Dendritic cell treated with granulocyte-macrophage colony-stimulating factor and Interleukin-4, amounts not matched to agents 40 ng/mL and 50 ng/mL, for 4 days (primary cell): ENCODE measurements around the gene LYRM2.

Experiments used
- H3K27ac Mint-ChIP-seq: one replicate; pipeline ENCODE4 v1.8.0; 2022; ENCODE audit warnings: mild to moderate bottlenecking, mixed read lengths
- H3K27me3 Mint-ChIP-seq: one replicate; pipeline ENCODE4 v1.8.0; 2022; ENCODE audit warnings: mild to moderate bottlenecking, mixed read lengths
- H3K36me3 Mint-ChIP-seq: one replicate; pipeline ENCODE4 v1.8.0; 2022; ENCODE audit warnings: low read depth, mixed read lengths
- H3K4me1 Mint-ChIP-seq: one replicate; pipeline ENCODE4 v1.8.0; 2022; ENCODE audit warnings: low read depth, mixed read lengths
- H3K4me3 Mint-ChIP-seq: one replicate; pipeline ENCODE4 v1.8.0; 2022; ENCODE audit warnings: mild to moderate bottlenecking, moderate library complexity, mixed read lengths
- H3K9me3 Mint-ChIP-seq: one replicate; pipeline ENCODE4 v1.8.0; 2022; ENCODE audit warnings: mixed read lengths
- intact Hi-C: fragments of 100-400 bp; cut with micrococcal nuclease; formaldehyde crosslinking; loops from one replicate; pipeline ENCODE4 v1.15.0; 2022

The LYRM2 gene

DNA sequence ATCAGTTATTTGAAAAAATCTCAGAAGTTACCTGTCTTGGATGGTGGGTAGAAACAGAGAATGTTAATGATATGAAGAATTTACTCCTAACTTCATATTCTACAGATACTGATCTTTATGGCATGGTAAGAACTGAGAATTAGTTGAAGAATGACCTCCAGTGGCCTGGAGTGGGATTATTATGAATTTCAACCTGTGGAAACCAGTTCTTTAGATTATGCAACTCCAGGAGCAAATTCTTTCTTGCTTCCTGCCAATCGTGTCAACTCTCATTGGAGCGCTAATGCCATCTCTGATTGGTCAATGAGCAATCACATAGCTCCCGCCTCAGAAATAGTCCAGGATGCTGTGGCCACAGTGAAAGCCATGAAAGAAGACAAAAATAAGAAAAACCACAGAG is 40.6 kb downstream of the LYRM2 start:
- H3K27me3 Mint-ChIP-seq = no peaks in the 10 kb centered on the region
- H3K4me3 Mint-ChIP-seq = no peak overlapping the region
- peaks cover 19% of the 10 kb centered on the region for H3K4me1 Mint-ChIP-seq
- intact Hi-C loops = loop anchor here (5.0 kb wide), 1 partner anchor 226 kb away; no protein-coding TSS in a partner anchor
- H3K36me3 Mint-ChIP-seq = no peaks in the 10 kb centered on the region
- H3K9me3 Mint-ChIP-seq = peaks cover 9% of the 10 kb centered on the region
- H3K27ac Mint-ChIP-seq = no peak overlapping the region

GRCh38 chr6:89597372-89597771 is 41.2 kb downstream of the LYRM2 start:
- no peak overlapping the region for H3K4me3 Mint-ChIP-seq
- peaks cover 9% of the 10 kb centered on the region for H3K9me3 Mint-ChIP-seq
- no peaks in the 10 kb centered on the region for H3K27me3 Mint-ChIP-seq
- H3K36me3 Mint-ChIP-seq = no peaks in the 10 kb centered on the region
- intact Hi-C loops = loop anchor here (5.0 kb wide), 1 partner anchor 225 kb away; no protein-coding TSS in a partner anchor
- H3K27ac Mint-ChIP-seq = no peak overlapping the region
- H3K4me1 Mint-ChIP-seq = peaks cover 19% of the 10 kb centered on the region

GRCh38 chr6:89596484-89596883 is 42.1 kb downstream of the LYRM2 start:
- H3K4me3 Mint-ChIP-seq = no peak overlapping the region
- H3K9me3 Mint-ChIP-seq = peaks cover 9% of the 10 kb centered on the region
- H3K27me3 Mint-ChIP-seq = no peaks in the 10 kb centered on the region
- no peak overlapping the region for H3K27ac Mint-ChIP-seq
- no peaks in the 10 kb centered on the region for H3K36me3 Mint-ChIP-seq
- H3K4me1 Mint-ChIP-seq = peaks cover 19% of the 10 kb centered on the region
- intact Hi-C loops = loop anchor here (5.0 kb wide), 1 partner anchor 224 kb away; no protein-coding TSS in a partner anchor

DNA sequence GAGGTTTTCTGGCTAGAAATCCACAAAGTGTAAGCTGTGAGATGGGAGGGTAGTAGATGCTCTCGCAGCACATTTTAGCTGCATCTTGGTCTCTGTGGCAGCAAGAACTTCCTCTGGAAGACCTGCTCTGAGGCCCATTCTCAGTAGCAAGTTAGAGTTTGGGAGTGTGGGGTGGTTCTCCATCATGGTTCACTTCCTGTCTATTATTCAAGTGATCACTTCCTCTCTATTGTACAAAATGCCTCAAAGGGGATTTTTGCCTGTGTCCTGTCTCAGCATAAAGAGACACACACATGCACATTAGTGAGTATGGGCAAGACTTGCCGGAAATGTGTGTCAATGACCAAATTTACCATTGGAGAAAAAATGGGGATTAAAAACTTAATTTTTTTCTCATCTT is 42.5 kb downstream of the LYRM2 start:
- peaks cover 9% of the 10 kb centered on the region for H3K9me3 Mint-ChIP-seq
- intact Hi-C loops = loop anchor here (5.0 kb wide), 1 partner anchor 224 kb away; no protein-coding TSS in a partner anchor
- H3K4me3 Mint-ChIP-seq = no peak overlapping the region
- no peaks in the 10 kb centered on the region for H3K36me3 Mint-ChIP-seq
- peaks cover 19% of the 10 kb centered on the region for H3K4me1 Mint-ChIP-seq
- H3K27ac Mint-ChIP-seq = no peak overlapping the region
- H3K27me3 Mint-ChIP-seq = no peaks in the 10 kb centered on the region

- Mint-ChIP-seq H3K9me3 (no peaks in the 10 kb centered on the region), H3K27ac (no peak overlapping the region), H3K27me3 (no peaks in the 10 kb centered on the region), H3K4me3 (no peak overlapping the region), H3K4me1 (peaks cover 12% of the 10 kb centered on the region), H3K36me3 (no peaks in the 10 kb centered on the region)
- intact Hi-C loops = no loop called here
These were observed 46.8 kb downstream of the LYRM2 start for GRCh38 chr6:89591745-89592144.

DNA sequence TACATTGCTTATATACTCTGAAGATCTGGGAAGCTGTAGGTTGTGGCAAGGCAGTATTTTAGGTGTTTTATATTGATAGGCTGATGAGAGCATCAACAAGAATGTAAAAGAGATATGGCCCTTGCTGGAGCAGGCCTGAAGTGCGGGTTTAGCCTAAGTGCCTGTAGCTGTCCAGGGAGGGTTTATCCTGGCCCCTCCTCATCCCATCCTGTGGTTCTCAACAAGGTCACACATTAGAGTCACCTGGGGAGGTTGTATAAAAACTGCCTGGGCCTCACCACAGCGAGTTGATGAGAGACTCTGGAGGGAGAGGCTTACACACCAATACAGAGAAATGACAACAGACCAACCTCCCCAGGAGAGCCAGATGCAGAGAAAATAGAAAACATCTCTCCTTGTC is 48.4 kb downstream of the LYRM2 start:
- no peaks in the 10 kb centered on the region for H3K4me1 Mint-ChIP-seq
- no peak overlapping the region for H3K27ac Mint-ChIP-seq
- no peak overlapping the region for H3K4me3 Mint-ChIP-seq
- no peaks in the 10 kb centered on the region for H3K36me3 Mint-ChIP-seq
- no peaks in the 10 kb centered on the region for H3K27me3 Mint-ChIP-seq
- no peaks in the 10 kb centered on the region for H3K9me3 Mint-ChIP-seq
- intact Hi-C loops = no loop called here

DNA sequence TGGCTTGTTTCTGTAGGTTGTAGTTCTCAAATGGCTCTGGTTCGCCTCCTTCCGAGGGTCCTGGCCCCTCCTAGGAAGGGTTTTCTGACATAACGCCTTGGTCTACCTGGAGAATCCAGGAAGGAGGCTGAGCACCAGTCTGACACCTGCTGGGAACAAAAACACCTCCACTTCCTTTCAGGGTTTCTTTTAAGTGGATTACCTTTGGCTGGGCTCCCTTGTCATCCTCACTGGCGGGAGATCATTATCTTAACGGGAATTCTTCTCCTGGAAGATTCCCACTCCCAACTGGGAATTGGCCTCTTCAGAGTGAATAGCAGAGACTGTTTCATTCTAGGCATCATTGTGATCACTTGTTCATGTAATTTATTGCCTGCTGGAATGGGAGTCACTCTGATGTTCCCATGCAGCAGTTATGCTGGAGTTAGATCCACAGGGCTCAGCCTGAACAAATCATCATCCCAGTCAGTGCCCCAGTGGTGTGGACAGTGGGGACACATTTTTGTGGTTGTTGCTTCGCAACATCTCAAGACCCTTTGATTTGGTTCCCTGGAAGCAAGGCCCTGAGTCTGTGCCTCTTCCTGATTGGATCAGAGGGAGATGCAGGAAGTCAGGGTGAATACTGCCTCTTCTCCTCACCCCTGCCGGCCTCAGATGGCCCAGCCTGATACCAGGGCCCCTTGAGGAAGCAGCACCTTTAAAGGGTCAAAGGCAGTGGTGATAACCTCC is 49.1 kb downstream of the LYRM2 start:
- H3K36me3 Mint-ChIP-seq = no peaks in the 10 kb centered on the region
- intact Hi-C loops = no loop called here
- H3K27me3 Mint-ChIP-seq = no peaks in the 10 kb centered on the region
- no peaks in the 10 kb centered on the region for H3K9me3 Mint-ChIP-seq
- H3K4me1 Mint-ChIP-seq = no peaks in the 10 kb centered on the region
- no peak overlapping the region for H3K4me3 Mint-ChIP-seq
- H3K27ac Mint-ChIP-seq = no peak overlapping the region

- Mint-ChIP-seq H3K27ac (no peak overlapping the region), H3K9me3 (no peaks in the 10 kb centered on the region), H3K4me1 (no peaks in the 10 kb centered on the region), H3K4me3 (no peak overlapping the region), H3K36me3 (no peaks in the 10 kb centered on the region), H3K27me3 (no peaks in the 10 kb centered on the region)
- intact Hi-C loops = no loop called here
These were observed 53.4 kb downstream of the LYRM2 start for GRCh38 chr6:89585154-89585553.

GRCh38 chr6:89584539-89584938 is 54.0 kb downstream of the LYRM2 start:
- Mint-ChIP-seq H3K9me3 (no peaks in the 10 kb centered on the region), H3K4me3 (no peak overlapping the region), H3K27me3 (no peaks in the 10 kb centered on the region), H3K36me3 (no peaks in the 10 kb centered on the region), H3K4me1 (no peaks in the 10 kb centered on the region), H3K27ac (no peak overlapping the region)
- intact Hi-C loops = no loop called here

GRCh38 chr6:89583559-89583958 is 55.0 kb downstream of the LYRM2 start:
- H3K27ac Mint-ChIP-seq = no peak overlapping the region
- H3K36me3 Mint-ChIP-seq = no peaks in the 10 kb centered on the region
- intact Hi-C loops = no loop called here
- H3K27me3 Mint-ChIP-seq = no peaks in the 10 kb centered on the region
- H3K4me1 Mint-ChIP-seq = no peaks in the 10 kb centered on the region
- no peaks in the 10 kb centered on the region for H3K9me3 Mint-ChIP-seq
- no peak overlapping the region for H3K4me3 Mint-ChIP-seq

- H3K36me3 Mint-ChIP-seq = no peaks in the 10 kb centered on the region
- H3K27ac Mint-ChIP-seq = no peak overlapping the region
- H3K27me3 Mint-ChIP-seq = no peaks in the 10 kb centered on the region
- H3K4me3 Mint-ChIP-seq = no peak overlapping the region
- H3K9me3 Mint-ChIP-seq = no peaks in the 10 kb centered on the region
- no peaks in the 10 kb centered on the region for H3K4me1 Mint-ChIP-seq
- intact Hi-C loops = no loop called here
These were observed 55.8 kb downstream of the LYRM2 start for GRCh38 chr6:89582669-89583325.

DNA sequence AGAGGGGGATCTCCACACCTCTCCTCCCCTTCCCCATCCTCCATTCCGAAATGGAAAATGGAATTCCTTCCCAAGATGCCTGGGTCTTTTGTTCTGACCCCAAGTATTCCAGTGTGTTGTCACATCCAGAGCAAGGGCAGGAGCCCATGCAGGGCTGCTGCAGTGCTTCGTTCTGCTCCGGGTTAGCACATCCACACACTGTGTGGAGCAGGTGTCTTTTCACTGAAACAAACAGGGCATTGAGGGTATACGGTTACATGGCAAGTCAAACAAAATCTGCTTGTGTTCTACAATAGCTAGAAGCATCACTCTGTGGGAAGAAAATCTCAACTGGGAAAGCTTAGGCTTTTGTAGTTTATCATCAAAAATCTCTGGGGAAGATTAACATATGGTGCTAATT is 56.9 kb downstream of the LYRM2 start:
- no peaks in the 10 kb centered on the region for H3K9me3 Mint-ChIP-seq
- H3K36me3 Mint-ChIP-seq = no peaks in the 10 kb centered on the region
- H3K27me3 Mint-ChIP-seq = no peaks in the 10 kb centered on the region
- intact Hi-C loops = no loop called here
- H3K4me1 Mint-ChIP-seq = no peaks in the 10 kb centered on the region
- no peak overlapping the region for H3K27ac Mint-ChIP-seq
- H3K4me3 Mint-ChIP-seq = no peak overlapping the region

DNA sequence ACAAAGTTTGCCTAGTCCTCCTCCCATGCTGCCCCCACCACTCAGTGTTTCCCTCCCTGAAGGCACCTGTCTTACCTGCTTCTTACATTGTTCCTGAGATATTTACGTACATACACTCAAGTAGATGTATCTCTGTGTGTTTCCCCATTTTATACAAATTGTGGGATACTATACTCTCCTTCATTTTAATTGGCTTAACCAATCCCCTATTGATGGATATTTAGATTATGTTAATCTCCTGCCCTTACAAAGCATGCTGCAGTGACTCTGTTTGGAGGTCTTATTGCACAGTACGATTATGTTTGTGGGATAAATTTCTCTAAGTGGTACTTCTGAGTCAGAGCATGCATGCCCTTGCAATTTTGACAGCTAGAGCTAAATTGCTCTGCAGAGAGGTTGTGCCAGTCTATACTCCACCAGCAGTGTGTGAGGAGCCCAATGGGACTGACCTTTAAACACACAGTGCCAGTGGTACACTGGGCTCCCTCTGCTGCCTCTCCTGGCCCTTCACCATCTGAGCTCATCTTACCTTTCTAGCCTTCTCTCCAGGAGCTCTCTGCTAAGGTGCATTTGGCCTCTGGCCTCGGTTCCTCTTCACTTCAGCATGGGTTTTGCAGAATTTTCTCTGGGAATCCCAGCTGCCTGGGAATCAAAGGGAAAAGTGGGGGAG is 57.4 kb downstream of the LYRM2 start:
- Mint-ChIP-seq H3K36me3 (no peaks in the 10 kb centered on the region), H3K27me3 (no peaks in the 10 kb centered on the region), H3K27ac (no peak overlapping the region), H3K9me3 (no peaks in the 10 kb centered on the region), H3K4me1 (no peaks in the 10 kb centered on the region), H3K4me3 (no peak overlapping the region)
- intact Hi-C loops = no loop called here

DNA sequence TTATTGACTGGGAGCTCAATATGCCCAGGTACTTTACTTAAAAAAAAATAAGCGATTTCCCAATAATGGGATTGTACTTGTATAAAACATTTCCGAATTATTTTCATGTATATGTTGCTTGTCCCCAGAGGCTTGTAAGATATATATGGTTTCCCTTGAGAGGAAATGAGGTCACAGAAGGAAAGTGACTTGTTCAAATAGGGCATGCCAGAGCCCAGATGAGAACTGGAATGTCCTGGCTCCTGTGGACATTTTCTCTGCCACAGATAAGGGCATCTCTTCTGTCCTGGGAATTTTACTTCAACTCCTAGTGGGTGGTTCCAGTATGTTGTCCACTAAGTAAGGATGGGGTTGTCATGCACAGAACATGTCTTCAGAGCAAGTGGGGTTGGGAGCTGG is 63.0 kb downstream of the LYRM2 start:
- no peaks in the 10 kb centered on the region for H3K27me3 Mint-ChIP-seq
- no peaks in the 10 kb centered on the region for H3K36me3 Mint-ChIP-seq
- H3K4me3 Mint-ChIP-seq = no peak overlapping the region
- H3K27ac Mint-ChIP-seq = no peak overlapping the region
- no peaks in the 10 kb centered on the region for H3K9me3 Mint-ChIP-seq
- H3K4me1 Mint-ChIP-seq = no peaks in the 10 kb centered on the region
- intact Hi-C loops = no loop called here
